Fibroblast of peridontal ligament (primary cell): ENCODE data around the gene FCN2.
A peak's percentile ranks its signal among the peaks of the same experiment; 100 is the strongest.

Source experiments
- DNase-seq: peaks from one replicate; pipeline ENCODE4 v3.0.0-alpha.2; 2010; ENCODE audit errors: extremely low read depth

FCN2 gene

DNA sequence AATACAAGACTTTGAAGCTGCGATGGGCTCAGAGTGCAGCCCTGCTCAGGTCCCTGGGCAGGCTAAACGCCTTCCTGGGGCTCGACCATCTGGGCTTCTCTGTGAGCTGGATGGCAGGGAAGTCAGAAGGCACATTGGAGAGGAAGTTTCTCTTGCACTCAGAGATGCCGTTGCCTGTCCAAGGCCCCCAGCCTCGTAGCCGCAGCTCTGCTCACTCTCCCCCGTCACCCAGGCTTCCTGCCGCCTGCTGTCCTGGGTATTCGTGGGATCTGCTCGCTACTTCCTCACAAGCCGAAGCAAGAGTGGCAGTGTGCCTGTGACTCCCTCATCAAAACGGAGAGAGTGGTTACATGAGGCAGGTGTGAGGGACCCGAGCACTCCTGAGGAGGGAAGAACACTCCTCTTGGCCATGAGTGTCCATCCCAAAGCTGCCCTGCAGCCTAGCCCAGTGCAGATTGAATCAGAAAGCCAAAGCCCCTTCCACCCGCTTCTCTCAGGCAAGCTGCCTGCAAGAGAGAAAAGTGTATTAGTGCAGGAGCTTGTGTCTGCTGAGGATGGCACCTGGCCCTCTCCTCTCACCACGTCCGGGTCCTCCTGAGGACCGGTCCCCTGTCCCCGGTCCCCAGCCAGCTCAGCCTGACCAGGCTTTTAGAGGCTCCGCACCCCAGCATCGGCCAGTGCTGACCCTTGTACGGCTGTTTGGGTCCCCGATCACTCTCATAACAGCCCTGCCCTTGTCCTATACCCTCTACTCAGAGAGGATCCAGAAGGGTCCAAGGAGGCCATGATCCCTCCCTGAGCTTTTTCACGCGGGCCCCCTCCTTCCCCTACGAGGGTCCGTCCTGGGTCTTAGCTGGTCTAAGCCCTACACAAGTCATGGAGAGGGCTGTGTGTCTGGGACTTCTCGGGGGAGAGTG is 7.3 kb downstream of the FCN2 start:
- no peak for DNase-seq

DNA sequence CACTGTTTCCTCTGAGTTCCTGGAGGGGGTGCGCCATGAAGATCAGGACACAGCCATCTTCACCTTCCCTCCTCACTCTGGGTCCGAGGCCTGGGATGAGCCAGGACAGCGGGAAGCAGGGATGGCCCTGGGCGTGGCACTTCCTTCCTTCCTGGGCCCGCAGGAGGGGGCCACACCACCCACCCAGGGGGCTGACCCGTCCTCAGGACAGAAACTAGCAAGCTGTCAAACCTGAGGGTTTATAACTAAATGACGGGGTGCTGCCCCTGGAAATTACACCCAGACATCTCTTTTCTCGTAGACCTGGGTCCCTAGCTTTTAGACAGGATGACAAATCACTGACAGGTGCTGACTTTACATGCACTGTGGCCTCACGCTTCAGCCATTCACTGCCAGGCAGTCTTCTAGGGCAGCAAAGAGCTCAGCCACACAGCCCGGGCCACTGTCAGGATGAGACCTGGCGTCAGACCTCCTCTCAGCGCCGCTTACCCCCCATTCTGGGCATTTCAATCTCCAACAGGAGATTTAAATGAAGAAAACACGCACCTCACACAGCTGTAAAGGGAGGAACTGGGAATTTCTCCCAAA is 8.1 kb downstream of the FCN2 start:
- no peak for DNase-seq

DNA sequence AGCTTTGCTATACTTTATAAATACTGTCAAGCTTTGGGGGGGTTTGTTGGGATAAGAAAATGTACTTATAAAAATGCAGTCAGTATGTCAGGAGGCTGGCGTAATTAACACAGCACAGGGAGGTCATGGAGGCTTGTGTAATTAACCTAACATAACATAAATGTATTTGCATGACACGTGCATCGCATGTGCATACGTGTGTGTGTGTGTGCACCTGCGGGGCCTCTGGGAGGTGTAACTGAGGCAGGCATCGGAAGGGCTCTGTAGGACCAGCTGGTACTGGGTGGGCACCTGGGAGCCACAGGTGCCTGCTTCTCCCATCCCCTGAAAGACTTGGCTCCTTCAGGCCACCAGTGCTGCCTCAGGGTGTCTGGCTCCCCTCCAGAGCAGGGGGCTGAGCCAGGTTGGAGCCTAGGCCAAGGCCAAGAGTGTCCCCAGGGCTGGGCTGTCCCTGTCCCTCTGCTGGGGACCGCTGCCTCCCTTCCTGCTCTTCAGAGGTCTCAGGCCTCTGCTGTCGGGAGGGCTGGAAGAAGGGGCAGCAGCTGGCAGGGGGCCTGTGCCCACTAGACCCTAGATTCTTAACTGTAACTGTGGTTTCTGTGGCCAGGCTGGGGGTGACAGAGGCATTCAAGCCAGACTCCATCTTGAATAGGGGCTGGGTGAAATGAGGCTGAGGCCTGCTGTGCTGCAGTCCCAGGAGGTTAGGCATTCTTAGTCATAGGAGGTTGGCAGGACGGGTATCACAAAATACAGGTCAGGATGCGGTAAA is 9.0 kb downstream of the FCN2 start:
- DNase-seq, result no peak

DNA sequence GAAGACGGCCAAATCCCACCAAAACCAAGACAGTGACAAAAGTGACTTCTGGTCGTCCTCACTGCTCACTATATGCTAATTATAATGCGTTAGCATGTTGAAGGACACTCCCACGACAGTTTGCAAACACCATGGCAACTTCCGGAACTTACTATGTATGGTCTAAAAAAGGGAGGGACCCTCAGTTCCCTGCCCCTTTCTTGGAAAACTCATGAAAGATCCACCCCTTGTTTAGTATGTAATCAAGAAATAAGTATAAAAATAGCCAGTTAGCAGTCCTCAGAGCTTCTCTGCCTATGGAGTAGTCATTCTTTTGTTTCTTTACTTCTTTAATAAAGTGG is 9.5 kb downstream of the FCN2 start:
- DNase-seq, result no peak

DNA sequence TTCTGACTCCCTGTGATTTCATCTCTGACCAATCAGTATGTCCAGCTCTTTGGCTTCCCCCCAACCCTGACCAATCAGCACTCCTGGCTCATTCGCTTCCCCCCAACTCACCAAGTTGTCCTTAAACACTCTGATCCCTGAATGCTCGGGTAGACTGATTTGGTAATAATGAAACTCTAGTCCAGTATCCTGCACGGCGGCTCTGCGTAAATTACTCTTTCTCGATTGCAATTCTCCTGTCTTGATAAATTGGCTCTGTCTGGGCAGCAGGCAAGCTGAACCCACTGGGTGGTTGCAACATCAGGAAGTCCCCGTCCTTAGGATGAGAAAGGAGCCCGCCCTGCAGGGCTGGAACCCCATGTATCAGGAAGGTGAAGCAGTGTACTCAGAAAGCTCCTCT is 10.4 kb downstream of the FCN2 start:
- DNase-seq, result no peak

DNA sequence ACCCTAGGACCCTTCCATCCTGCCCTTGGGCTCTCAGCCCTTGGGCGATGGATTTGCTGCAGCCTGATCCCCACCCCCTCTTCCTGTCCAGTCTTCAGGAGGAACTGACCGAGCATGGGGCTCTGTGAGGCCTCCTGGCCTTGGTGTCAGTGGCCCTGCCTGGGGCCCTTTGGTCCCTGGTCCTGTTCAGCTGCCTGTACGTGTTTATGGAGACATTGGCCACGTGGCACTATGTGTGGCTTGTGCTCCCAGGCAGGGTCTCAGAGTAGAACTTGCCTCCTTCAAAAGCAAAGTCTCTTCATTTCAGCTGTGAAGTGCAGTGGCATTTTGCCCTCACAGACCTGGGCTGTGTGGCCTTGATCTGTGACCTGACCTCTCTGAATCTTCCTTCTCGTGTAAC is 11.1 kb downstream of the FCN2 start:
- DNase-seq, result no peak

DNA sequence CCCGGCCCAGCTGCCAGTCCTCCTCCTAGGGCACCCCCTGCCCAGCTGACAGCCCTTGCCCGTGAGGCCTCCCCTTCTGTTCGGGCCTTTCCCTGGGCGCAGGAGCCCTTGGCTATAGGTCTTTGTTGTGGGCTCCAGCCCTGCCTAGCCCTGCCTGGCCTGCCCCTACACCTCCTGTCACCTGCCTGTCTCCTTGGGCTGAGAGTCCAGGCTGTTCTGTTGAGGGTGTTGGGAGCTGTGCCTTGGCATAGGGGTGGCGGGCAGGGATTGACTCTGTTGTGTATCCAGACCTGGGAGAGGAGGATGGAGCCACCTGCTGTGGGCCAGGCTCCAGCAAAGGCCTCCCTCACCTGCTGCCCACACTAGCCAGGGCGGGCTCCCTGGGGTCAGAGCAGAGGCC is 11.6 kb downstream of the FCN2 start:
- no peak for DNase-seq

DNA sequence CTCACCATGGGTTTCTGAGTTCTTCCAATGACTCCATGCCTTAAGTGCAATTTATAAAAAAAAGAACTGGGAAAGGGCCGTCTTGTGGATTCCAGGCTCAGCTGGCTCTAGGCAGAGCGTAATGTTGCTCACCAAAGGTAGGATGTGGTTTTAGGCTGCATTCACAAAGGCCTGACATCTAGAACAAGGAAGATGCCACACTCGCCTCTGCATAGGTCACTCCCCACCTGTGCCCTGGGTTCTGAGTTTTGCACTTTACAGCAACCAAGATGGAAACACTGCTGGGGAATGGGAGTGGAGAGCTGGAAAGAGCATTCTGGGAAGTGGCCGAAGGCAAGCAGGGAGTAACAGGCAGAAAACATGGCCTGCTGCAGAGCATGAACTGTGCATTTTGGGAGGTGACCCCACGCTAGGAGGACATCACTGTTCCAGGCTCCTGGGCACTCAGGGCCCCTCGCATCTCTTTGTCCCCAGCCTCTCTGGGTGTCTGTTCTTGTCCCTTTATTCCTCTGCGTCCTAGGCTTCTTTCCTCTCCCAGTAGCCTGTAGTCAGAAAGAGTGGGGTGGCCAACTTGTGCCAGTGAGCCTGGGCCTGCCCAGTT is 12.3 kb downstream of the FCN2 start:
- no peak for DNase-seq

DNA sequence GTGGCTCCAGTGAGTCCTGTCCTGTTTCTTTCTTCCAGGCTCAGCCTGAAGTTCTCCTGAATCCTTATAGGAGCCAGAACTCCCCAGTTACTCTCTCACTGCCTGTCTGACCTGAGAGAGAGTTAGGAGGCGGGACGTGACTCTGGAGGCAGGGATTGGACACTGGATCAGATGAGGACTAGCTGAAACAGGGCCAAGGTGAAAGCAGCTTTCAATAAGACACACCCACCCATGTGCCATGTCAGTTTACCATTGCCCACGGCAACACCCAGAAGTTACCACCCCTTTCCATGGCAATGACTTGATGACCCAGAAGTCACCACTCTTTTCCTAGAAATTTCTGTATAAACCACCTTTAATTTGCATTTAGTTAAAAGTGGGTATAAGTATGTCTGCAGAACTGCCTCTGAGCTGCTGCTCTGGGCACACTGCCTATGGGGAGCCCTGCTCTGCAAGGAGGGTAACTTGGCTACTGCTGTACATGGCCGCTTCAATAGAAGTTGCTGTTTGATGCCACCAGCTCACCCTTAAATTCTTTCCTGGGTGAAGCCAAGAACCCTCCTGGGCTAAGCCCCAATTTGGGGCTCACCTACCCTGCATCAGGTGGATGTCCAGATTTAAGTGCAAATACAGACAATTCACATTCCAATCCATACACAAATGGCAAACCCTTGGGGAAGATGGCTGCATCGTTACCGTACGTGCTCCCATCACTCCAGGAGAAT is 13.7 kb downstream of the FCN2 start:
- DNase-seq, result no peak

DNA sequence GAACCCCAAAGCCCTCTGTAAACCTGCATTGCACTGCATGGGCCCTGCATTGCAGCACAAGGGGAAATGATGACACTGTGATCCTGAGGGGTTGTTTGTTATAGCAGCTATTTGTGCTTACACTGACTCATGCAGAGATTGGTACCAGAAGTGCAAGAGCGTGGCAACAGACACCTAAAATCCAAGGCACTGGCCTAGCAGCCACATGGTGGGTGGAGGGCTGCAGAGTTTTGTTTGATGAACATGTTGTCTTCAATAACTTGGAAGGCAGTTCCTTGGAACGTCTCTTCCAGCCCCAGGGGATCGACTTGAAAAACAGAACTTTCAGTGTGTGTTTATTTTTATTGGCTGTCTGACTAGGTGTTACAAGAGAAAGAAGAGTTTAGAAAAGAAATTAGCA is 14.5 kb downstream of the FCN2 start:
- peak; percentile 16 for DNase-seq

DNA sequence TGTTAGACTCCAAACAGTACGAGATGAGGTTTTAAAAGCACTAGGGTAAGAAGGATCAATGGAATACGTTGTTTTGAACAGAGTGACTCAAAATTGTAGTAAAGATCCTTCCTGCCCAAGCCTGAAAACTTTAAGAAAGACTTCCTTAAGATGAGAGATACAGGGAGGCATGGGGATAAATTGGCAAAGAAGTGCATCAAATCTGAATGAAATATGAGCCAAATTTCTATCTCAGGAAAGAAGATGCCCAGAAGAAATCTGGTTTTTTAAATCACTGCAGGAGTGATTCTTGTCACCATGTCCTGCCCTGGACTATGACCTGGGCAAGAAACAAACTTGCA is 14.9 kb downstream of the FCN2 start:
- DNase-seq, result peak; percentile 3

DNA sequence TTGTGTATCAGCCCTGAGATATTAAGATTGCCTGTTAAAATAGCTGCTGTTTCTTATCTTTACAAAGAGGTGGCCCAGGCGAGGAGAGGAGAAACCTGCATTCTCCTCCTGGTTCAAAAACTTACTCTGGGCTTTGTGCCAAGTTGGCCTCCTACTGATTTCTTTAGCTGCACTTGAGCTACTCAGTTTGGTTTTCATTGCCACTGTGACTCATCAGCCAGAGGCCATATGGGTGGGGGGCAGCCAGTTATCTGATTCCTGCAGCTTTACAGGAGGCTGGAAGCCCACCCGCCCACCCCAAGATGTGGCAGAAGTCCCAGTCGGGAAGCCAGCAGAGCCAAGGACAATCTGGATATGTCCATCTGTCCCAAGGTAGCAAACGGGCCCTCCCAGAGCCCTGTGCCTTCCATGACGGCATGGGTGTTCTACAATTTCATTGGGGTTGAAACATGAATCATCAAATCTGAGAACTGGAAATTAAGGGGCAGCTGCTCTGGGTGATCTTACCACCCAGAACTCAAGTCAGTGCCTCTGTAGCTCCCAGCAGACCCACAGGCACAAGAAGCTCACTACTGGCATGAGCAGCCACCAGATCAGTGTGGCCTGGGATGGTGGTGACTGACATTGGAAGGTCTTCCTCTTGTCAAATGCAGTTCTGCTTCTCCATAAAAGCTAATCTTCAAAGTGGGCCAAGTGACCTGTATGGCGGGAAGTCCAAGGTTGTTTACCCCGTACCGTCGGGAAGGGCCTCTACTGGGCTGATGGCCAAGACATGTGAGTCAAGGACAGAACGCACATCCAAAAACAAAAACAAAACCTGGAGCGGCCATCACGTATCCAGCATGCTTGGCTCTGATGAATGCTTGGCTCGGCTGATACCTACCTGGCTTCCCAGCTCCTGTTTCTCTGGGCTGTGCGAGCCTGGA is 15.6 kb downstream of the FCN2 start:
- peak; percentile 59 for DNase-seq

DNA sequence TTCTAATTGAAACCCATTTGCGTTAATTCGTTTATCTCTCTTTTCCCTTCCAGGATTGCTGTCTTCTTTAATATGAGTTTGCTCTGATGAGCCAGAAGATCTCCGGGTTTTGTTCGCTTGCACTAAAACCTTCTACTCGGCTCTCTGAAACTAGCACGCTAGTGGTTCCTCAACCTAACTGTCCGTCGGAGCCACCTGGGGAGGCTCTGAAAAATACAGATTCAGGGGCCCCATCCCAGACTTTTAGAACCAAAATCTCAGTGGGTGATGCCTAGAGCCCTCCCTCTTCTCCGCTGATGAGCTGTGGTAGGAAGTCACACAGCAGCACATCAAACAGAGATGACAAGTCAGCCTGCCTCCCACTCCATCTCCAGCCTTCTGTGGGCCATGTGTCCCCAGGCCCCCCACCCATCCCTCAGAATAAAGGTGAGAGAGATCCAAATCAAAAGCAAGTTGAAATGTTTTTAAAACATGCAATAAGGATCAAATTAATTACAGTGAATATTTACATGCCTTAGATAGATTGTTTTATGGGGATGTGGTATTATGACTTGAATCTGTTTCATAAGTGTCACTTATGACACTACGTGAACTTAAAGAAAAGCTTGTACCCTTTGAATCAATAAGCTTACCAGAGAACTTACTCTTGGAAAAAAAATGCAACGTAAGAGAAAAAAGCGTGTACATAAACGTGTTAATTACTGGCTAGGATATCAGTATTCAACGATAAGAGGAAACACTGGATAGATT is 16.4 kb downstream of the FCN2 start:
- no peak for DNase-seq

DNA sequence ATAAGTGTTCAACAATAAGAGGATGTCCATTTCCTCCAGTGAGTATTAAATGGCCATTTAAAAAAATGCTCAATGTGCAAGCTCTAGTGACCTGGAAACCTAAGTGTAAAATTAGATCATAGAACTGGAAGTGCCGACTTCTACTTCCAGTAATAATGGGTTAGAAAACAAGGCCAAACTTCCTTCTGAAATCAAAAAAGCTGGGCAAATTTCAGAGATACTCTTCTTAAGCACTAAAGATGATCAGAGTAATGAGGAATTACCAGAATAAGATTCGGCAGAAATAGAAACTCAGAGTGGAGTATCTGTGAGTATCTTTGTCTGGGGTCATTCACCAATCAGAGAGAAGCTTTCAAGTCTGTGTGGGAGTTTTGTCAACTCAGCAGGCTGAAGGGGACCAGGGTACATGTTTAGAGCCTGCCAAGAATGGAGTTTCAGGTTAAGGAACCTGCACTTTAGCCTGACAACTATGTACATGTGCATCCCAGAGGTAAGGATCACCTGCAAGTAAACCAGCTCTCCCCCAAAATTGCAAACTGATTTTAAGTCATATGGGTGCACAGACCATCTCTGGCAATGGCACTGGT is 17.1 kb downstream of the FCN2 start:
- DNase-seq, result no peak

DNA sequence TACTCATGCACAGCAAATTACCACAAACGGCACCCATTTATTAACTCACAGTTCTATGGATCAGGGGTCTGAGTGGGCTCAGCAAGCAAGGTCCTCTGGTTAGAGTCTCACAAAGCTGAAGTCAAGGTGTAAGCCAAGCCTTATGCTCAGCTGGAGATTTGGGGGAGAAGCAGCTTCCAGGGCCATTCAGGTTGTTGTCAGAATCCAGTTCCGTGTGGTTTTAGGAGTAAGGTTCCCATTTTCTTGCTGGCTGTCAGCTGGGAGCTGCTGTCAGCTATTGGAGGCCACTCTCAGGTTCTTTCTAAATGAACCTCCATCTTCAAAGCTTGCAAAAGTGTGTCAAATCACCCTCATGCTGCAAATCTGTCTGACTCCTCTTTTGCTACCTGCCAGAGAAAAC is 17.7 kb downstream of the FCN2 start:
- DNase-seq, result no peak

DNA sequence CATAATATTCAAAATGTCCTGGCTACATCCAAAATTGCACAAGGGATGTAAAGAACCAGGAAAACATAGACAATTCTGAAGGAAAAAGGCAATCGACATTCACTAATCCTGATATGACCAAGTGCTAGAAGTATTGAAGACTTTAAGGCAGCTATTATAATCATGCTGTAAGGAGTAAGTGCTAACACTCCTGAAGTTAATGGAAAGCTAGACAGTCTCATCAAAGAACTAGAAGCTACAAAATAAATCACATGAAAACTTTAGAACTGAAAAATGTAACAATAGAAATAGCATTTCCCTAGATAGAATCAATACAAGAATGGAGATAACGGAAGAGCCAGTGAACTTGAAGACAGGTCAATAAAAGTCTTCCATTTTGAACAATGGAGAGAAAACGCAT is 18.6 kb downstream of the FCN2 start:
- DNase-seq, result no peak

DNA sequence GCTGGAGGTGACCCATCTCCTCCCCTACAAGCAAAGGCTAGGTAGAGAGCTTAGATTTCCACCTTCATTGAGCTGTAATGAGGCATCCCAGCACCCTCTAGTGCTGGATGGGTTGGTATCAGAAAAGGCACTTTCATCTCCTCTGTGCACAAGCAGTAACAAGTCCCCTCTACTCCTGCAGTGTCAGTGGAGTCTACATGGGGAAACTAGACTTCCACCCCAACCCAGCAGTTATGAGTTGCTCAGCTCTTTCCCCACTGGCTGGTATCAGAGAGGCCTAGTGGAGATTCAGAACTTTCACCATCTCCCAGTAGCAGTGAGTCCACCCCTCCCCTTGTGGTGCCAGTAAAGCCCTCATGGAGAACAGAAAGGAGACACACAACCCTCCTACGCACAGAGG is 19.2 kb downstream of the FCN2 start:
- DNase-seq, result no peak

DNA sequence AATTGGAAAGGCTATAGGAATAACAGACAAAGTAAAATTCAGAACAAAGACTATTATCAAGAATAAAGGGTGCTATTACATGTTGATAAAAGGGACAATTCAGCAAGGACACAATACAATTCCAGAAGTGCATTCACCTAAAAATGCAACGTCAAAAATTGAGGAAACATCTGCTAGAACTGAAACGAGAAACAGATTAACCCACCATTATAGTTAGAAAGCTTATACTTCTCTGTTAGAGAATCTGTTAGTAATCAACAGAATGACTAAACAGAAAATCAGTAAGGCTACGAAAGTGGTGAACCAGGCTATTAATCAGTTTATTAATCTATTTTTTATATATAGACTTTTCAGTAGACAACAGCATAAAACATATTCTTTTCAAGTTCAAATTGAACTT is 22.3 kb downstream of the FCN2 start:
- no peak for DNase-seq

DNA sequence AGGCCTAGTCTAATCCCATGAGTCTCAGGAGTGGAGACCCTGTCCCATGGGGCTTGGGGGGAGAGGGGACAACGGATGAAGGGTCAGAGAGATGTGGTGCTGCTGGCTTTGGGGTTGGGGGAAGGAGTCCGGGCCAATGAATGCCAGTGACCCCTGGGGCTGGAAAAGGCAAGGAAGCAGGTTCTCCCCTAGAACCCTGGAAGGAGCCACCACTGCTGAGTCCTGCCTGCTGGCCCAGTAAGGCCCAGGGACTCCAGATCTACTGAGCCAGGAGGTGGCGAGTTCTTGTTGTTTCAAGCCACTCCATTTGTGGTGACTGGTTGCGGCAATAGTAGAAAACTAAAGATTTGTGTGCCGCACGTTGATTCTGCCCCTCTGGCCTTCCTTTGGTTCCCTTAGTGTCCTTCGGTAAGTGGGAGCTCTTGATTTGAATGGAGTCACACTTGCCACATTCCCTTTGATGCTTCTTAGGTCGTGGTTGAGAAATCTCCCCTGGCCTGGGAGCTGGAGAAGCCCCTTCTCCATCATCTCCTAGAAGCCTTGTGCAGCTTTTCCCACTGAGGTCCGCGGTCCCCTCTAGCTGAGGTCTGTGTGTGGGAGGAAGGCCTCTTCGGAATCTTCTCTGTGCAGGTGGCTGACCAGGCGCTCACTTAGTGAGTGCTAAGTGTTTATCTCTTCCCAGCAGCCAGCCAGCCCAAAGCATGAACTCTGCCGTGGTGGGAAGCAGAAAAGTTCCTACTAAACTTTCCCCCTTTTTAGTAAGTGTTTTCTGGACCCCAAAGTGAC is 28.1 kb downstream of the FCN2 start:
- no peak for DNase-seq
